Sigmoid colon (tissue), 7 donors: ENCODE measurements around the gene COG7. TPM values are rescaled to one million over a fixed set of nuclear protein-coding genes. Genes with fewer than 3 reads are reported as not detected.
"Not testable (repeated sequence)": the region's sequence is repeated elsewhere in the genome, so short reads cannot be mapped to it uniquely, and the experiment has no call there.

Experiments used
- DNase-seq: peaks from one replicate; pipeline ENCODE4 v3.0.0-alpha.2; 2019
- H3K27ac ChIP-seq, 4 donors: fragments of 200-600 bp; sonication (generic); one replicate each; pipeline ENCODE4 v1.5.1; 2016 to 2019; ENCODE audit warnings: mild to moderate bottlenecking in 1 of 4
- H3K27me3 ChIP-seq, 3 donors: fragments of 200-600 bp; sonication (generic); one replicate each; pipeline ENCODE4 v1.5.1; 2019; ENCODE audit warnings: mild to moderate bottlenecking in 1 of 3
- H3K36me3 ChIP-seq, 4 donors: fragments of 200-600 bp; sonication (generic); one replicate each; pipeline ENCODE4 v1.5.1; 2016 to 2019
- H3K4me1 ChIP-seq, 4 donors: fragments of 200-600 bp; sonication (generic); one replicate each; pipeline ENCODE4 v1.5.1; 2017 to 2019
- H3K4me3 ChIP-seq, 4 donors: fragments of 200-600 bp; sonication (generic); one replicate each; pipeline ENCODE4 v1.5.1; 2017 to 2019; ENCODE audit warnings: mild to moderate bottlenecking in 2 of 4, moderate library complexity in 1 of 4
- H3K9me3 ChIP-seq, 4 donors: fragments of 200-600 bp in 3 of 4; sonication (generic) in 3 of 4; one replicate each; pipeline versions ENCODE4 v1.5.1 to v1.6.1; 2013 to 2019
- CTCF ChIP-seq, 4 experiments: fragments of 450-650 bp in 3 of 4; fragments of 200-600 bp in 1 of 4; IDR thresholded peaks; one replicate each; pipeline ENCODE4 v1.5.1; 2016 to 2019; ENCODE audit warnings: antibody characterized with exemption in 4 of 4, mild to moderate bottlenecking in 3 of 4, moderate library complexity in 2 of 4
- EP300 ChIP-seq, 4 donors: sonication (generic); formaldehyde crosslinking; IDR thresholded peaks; one replicate each; pipeline ENCODE4 v1.6.1; 2017; ENCODE audit warnings: antibody characterized with exemption in 4 of 4
- POLR2A ChIP-seq, 2 donors: fragments of 450-650 bp; IDR thresholded peaks; one replicate each; pipeline ENCODE4 v1.6.1; 2016; ENCODE audit warnings: antibody characterized with exemption in 2 of 2, mild to moderate bottlenecking in 2 of 2, moderate library complexity in 2 of 2
- POLR2AphosphoS5 ChIP-seq, 4 donors: sonication (generic); formaldehyde crosslinking; IDR thresholded peaks; one replicate each; pipeline ENCODE4 v1.6.1; 2017; ENCODE audit warnings: antibody characterized with exemption in 4 of 4
- WGBS, 2 donors: extraction: QIAGEN DNeasy Blood & Tissue Kit; methylation state at CpG; one replicate each; pipeline ENCODE4 v1.1.7; 2013; 5-methylcytosine and 5-hydroxymethylcytosine counted together
- intact Hi-C: fragments of 100-400 bp; cut with DNase I; formaldehyde crosslinking; loops from one replicate; pipeline ENCODE4 v1.15.1; 2023
- polyA plus RNA-seq, 3 donors: library from polyadenylated mRNA; stranded (reverse); fragments of 200-250 nt; gene quantifications; one replicate each; pipeline ENCODE4 v1.2.3, GENCODE V29; 2013
- total RNA-seq, 4 donors: library from RNA; depleted of rRNA; stranded (reverse); fragments of >200 nt; gene quantifications; one replicate each; pipeline ENCODE4 v1.1.0, GENCODE V29; 2016
- donor health status: healthy with polysubstance abuse.
- donor health status: Bipolar disorder and iron deficiency.
- donor health status: healthy.

Gene COG7
- total and polyA plus RNA-seq, 7 donors, result 12.0 to 26.0 (median 17.4) TPM

- WGBS, 2 donors, result 96% methylated on average over 8 of the region's 8 CpGs
- no peak overlapping the region for H3K27ac ChIP-seq
- TF ChIP-seq CTCF (IDR thresholded peaks at IDR 0.05) (no peak), POLR2A (IDR thresholded peaks at IDR 0.05) (no peak), POLR2AphosphoS5 (IDR thresholded peaks at IDR 0.05) (no peak), EP300 (IDR thresholded peaks at IDR 0.05) (no peak)
- no peaks in the 10 kb centered on the region for H3K27me3 ChIP-seq
- no peaks in the 10 kb centered on the region for H3K4me1 ChIP-seq
- no peak for DNase-seq
- H3K4me3 ChIP-seq, result no peak overlapping the region
- intact Hi-C loops, result no loop called here
- peaks cover 58 to 99% (median 71%) of the 10 kb centered on the region in 4 donors for H3K36me3 ChIP-seq
- H3K9me3 ChIP-seq, result no peaks in the 10 kb centered on the region
Observed at GRCh38 chr16:23485841-23486240, 32.9 kb upstream of the COG7 start.

GRCh38 chr16:23485257-23485614 is 32.2 kb upstream of the COG7 start:
- TF ChIP-seq POLR2AphosphoS5 (IDR thresholded peaks at IDR 0.05), result no peak
- TF ChIP-seq POLR2A (IDR thresholded peaks at IDR 0.05), result no peak
- TF ChIP-seq CTCF (IDR thresholded peaks at IDR 0.05), result no peak
- no peak for TF ChIP-seq EP300 (IDR thresholded peaks at IDR 0.05)
- WGBS, 2 donors, result 19 to 72% methylated on average over 2 of the region's 2 CpGs
- DNase-seq, result no peak
- no peak overlapping the region for H3K4me3 ChIP-seq
- H3K36me3 ChIP-seq, result peaks cover 60 to 99% (median 73%) of the 10 kb centered on the region in 4 donors
- H3K27ac ChIP-seq, result no peak overlapping the region
- no peaks in the 10 kb centered on the region for H3K27me3 ChIP-seq
- H3K4me1 ChIP-seq, result no peaks in the 10 kb centered on the region
- H3K9me3 ChIP-seq, result no peaks in the 10 kb centered on the region
- intact Hi-C loops, result no loop called here

- H3K4me3 ChIP-seq, result no peak overlapping the region
- H3K4me1 ChIP-seq, result no peaks in the 10 kb centered on the region
- 84 to 90% methylated on average over 8 of the region's 8 CpGs for WGBS, 2 donors
- no peak overlapping the region for H3K27ac ChIP-seq
- H3K9me3 ChIP-seq, result no peaks in the 10 kb centered on the region
- DNase-seq, result no peak
- TF ChIP-seq EP300 (IDR thresholded peaks at IDR 0.05) (no peak), POLR2A (IDR thresholded peaks at IDR 0.05) (no peak), POLR2AphosphoS5 (IDR thresholded peaks at IDR 0.05) (no peak), CTCF (IDR thresholded peaks at IDR 0.05) (no peak)
- H3K36me3 ChIP-seq, result peaks cover 60 to 99% (median 76%) of the 10 kb centered on the region in 4 donors
- intact Hi-C loops, result no loop called here
- no peaks in the 10 kb centered on the region for H3K27me3 ChIP-seq
Observed at GRCh38 chr16:23484510-23485256, 31.7 kb upstream of the COG7 start.

- H3K4me1 ChIP-seq, H3K9me3 ChIP-seq, H3K4me3 ChIP-seq, DNase-seq, intact Hi-C loops, H3K27me3 ChIP-seq, H3K27ac ChIP-seq: not testable (repeated sequence)
- H3K36me3 ChIP-seq, result peaks cover 60 to 99% (median 75%) of the 10 kb centered on the region in 4 donors
- 94 to 95% methylated on average over 8 of the region's 8 CpGs for WGBS, 2 donors
Observed at GRCh38 chr16:23483492-23483891, 30.5 kb upstream of the COG7 start.

GRCh38 chr16:23482778-23483177 is 29.8 kb upstream of the COG7 start:
- Histone ChIP-seq H3K27ac (no peak overlapping the region), H3K36me3 (peaks cover 58 to 99% (median 72%) of the 10 kb centered on the region in 4 donors), H3K4me3 (no peak overlapping the region), H3K27me3 (no peaks in the 10 kb centered on the region), H3K9me3 (no peaks in the 10 kb centered on the region), H3K4me1 (no peaks in the 10 kb centered on the region)
- no peak for DNase-seq
- 91 to 94% methylated on average over 14 of the region's 14 CpGs for WGBS, 2 donors
- intact Hi-C loops, result no loop called here
- TF ChIP-seq EP300 (IDR thresholded peaks at IDR 0.05) (no peak), POLR2AphosphoS5 (IDR thresholded peaks at IDR 0.05) (no peak), POLR2A (IDR thresholded peaks at IDR 0.05) (no peak), CTCF (IDR thresholded peaks at IDR 0.05) (no peak)
